ENCODE results near the gene LIN28B.

The LIN28B gene

DNA sequence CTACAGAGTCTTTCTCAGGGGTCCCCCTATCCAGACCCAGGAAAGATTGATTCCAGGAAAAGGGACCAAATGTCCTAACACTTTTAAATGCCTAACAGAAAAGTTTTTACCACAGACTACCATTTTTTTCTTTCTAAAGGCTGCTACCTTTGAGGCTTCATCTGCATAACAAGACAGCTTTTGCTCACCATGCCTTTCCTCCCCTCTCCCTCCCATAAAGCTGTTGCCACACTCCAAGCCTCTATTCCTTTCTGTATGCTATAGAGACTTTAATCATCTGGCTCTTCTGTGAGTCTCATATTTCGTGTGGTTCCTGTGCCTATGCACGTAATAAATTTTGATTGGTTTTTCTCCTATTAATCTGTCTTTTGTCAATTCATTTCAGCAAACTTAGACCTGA is 26.0 kb upstream of the LIN28B start:
- DNase-seq (ENCODE audit: insufficient read length, low spot score) (no peak), FAIRE-seq (no peak)
- TF ChIP-seq, protein P1, sequence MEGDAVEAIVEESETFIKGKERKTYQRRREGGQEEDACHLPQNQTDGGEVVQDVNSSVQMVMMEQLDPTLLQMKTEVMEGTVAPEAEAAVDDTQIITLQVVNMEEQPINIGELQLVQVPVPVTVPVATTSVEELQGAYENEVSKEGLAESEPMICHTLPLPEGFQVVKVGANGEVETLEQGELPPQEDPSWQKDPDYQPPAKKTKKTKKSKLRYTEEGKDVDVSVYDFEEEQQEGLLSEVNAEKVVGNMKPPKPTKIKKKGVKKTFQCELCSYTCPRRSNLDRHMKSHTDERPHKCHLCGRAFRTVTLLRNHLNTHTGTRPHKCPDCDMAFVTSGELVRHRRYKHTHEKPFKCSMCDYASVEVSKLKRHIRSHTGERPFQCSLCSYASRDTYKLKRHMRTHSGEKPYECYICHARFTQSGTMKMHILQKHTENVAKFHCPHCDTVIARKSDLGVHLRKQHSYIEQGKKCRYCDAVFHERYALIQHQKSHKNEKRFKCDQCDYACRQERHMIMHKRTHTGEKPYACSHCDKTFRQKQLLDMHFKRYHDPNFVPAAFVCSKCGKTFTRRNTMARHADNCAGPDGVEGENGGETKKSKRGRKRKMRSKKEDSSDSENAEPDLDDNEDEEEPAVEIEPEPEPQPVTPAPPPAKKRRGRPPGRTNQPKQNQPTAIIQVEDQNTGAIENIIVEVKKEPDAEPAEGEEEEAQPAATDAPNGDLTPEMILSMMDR (IDR thresholded peaks at IDR 0.05; ENCODE audit: insufficient read depth, missing control alignments), result no peak

- TF ChIP-seq, protein P1 (IDR thresholded peaks at IDR 0.05; ENCODE audit: insufficient read depth, missing control alignments), result no peak
- no peak for FAIRE-seq
Observed at GRCh38 chr6:104936766-104937535, 20.0 kb upstream of the LIN28B start.

GRCh38 chr6:104940238-104940892 is 16.5 kb upstream of the LIN28B start:
- DNase-seq (ENCODE audit: insufficient read length, low spot score), result peak; percentile 45
- TF ChIP-seq, protein P1 (IDR thresholded peaks at IDR 0.05; ENCODE audit: insufficient read depth, missing control alignments), result no peak
- no peak for FAIRE-seq

More at GRCh38 chr6:104936766-104937535, 20.0 kb upstream of the LIN28B start:
- DNase-seq (ENCODE audit: insufficient read length, low spot score), result no peak

GRCh38 chr6:104940893-104941728 is 15.8 kb upstream of the LIN28B start:
- no peak for DNase-seq (ENCODE audit: insufficient read length, low spot score)
- TF ChIP-seq, protein P1 (IDR thresholded peaks at IDR 0.05; ENCODE audit: insufficient read depth, missing control alignments), result peak; percentile 59
- FAIRE-seq, result no peak

DNA sequence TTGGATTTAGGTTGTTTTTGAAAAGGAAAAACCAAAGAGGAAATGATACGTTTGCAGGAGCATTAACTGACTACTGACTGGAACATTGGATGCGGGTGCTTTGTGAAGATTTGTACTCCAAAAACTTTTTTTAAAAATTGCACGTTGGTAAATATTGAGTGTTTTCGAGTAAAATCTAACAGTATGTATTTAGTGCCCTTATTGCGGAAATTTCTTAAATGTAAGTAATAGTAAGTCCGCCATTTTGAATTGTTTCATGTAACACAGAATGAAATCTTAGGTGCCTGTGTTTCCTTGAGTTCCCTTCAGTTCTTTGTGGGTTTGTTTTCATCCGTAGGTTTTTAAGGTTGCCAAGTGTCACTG is 15.2 kb upstream of the LIN28B start:
- DNase-seq (ENCODE audit: insufficient read length, low spot score) (no peak), FAIRE-seq (no peak)
- TF ChIP-seq, protein P1 (IDR thresholded peaks at IDR 0.05; ENCODE audit: insufficient read depth, missing control alignments), result no peak

DNA sequence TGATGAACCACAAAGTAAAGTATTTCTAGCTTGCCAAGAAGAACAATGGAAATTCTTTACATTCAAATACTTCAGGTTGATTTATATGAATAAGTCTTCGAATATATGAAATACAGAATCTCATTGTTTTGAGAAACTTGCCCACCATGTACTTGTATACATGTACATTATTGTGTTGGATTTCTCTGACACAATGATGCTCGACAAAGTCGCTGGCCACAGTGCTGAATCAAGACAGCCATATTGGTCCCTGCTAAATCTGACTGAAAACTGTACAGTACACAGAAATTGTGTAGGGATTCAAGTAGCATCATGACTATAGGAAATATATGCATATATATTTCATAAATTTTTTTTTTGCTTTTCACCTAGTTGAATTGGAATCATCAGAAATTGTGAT is 13.1 kb upstream of the LIN28B start:
- TF ChIP-seq, protein P1 (IDR thresholded peaks at IDR 0.05; ENCODE audit: insufficient read depth, missing control alignments), result no peak
- peak; percentile 25 for FAIRE-seq
- DNase-seq (ENCODE audit: insufficient read length, low spot score), result no peak

Data from D721Med (cell line).